22Rv1 (cell line): Measurements from ENCODE around the gene DKKL1.

Source experiments
- CTCF ChIP-seq: fragments of 450-650 bp; IDR thresholded peaks from 2 replicates; pipeline ENCODE4 v1.5.1; 2017; ENCODE audit warnings: mild to moderate bottlenecking
- ZFX ChIP-seq: fragments of 450-650 bp; IDR thresholded peaks from 2 replicates; pipeline ENCODE4 v1.6.1; 2017; ENCODE audit warnings: antibody characterized with exemption, borderline replicate concordance

- no peak for TF ChIP-seq CTCF
- TF ChIP-seq ZFX: no peak
Observed at GRCh38 chr19:49423071-49423984, 59.7 kb downstream of the DKKL1 start, which contains the start of gene PTH2.
